Left lung (tissue), 10 donors: ENCODE measurements around the gene WDR88. TPM values are rescaled to one million over a fixed set of nuclear protein-coding genes. Genes with fewer than 3 reads are reported as not detected.

Experiments
- ATAC-seq: fragments of 200-7000 bp; cut with Tn5 transposase; one replicate; pipeline ENCODE4 v1.9.1; 2020; ENCODE audit warnings: moderate library complexity
- DNase-seq, 4 donors: peaks; one replicate each; pipeline ENCODE4 v3.0.0-alpha.2; 2013 to 2020
- H3K27ac ChIP-seq, 2 donors: fragments of 200-600 bp; sonication (generic) in 1 of 2; one replicate each; pipeline versions ENCODE4 v1.5.0 to v1.8.0; 2020 to 2021
- H3K27me3 ChIP-seq, 2 donors: fragments of 200-600 bp; sonication (generic) in 1 of 2; one replicate each; pipeline versions ENCODE4 v1.5.0 to v1.8.0; 2020 to 2021
- H3K36me3 ChIP-seq, 2 donors: fragments of 200-600 bp; sonication (generic) in 1 of 2; one replicate each; pipeline versions ENCODE4 v1.5.0 to v1.8.0; 2020 to 2021
- H3K4me1 ChIP-seq, 2 donors: fragments of 200-600 bp; one replicate each; pipeline ENCODE4 v1.8.0; 2021
- H3K4me3 ChIP-seq, 2 donors: fragments of 200-600 bp; sonication (generic) in 1 of 2; one replicate each; pipeline versions ENCODE4 v1.5.0 to v1.8.0; 2020 to 2021; ENCODE audit warnings: mild to moderate bottlenecking in 1 of 2
- H3K9me3 ChIP-seq, 2 donors: fragments of 200-600 bp; sonication (generic) in 1 of 2; one replicate each; pipeline versions ENCODE4 v1.5.0 to v1.8.0; 2020 to 2021
- CTCF ChIP-seq, 2 donors: fragments of 200-600 bp; sonication (generic) in 1 of 2; IDR thresholded peaks; one replicate each; pipeline versions ENCODE4 v1.5.0 to v1.8.0; 2021; ENCODE audit warnings: antibody characterized with exemption in 2 of 2
- intact Hi-C, 2 donors: fragments of 100-400 bp; cut with DNase I; formaldehyde crosslinking; loops; one replicate each; pipeline versions ENCODE4 v1.11.2 to v1.14.2; 2022
- polyA plus RNA-seq, 6 donors: library from polyadenylated mRNA; unstranded; fragments of 120-200 nt; gene quantifications; one replicate each; pipeline ENCODE4 v1.2.1, GENCODE V29; 2013; ENCODE audit not compliant: insufficient read length in 6 of 6
- total RNA-seq, 2 donors: library from RNA; stranded (reverse); fragmentation: NEBNext Ultra II Directional; extraction: Animal tissue kit (Norgen Biotek cat#: 25700); gene quantifications; one replicate each; pipeline ENCODE4 v1.2.1, GENCODE V29; 2021
- donor health status: DM: no; HTN: yes; CAD: no.
- donor health status: DM: no; HTN: no; CAD: no.

The WDR88 gene
- total and polyA plus RNA-seq, 8 donors = 1.2 to 1.9 (median 1.5) TPM; not detected in 2

GRCh38 chr19:33093420-33094210 is 38.3 kb upstream of the WDR88 start:
- peaks cover 0 to 100% of the 10 kb centered on the region in 2 donors for H3K36me3 ChIP-seq
- no peak for ATAC-seq
- intact Hi-C loops = no loop called here

DNA sequence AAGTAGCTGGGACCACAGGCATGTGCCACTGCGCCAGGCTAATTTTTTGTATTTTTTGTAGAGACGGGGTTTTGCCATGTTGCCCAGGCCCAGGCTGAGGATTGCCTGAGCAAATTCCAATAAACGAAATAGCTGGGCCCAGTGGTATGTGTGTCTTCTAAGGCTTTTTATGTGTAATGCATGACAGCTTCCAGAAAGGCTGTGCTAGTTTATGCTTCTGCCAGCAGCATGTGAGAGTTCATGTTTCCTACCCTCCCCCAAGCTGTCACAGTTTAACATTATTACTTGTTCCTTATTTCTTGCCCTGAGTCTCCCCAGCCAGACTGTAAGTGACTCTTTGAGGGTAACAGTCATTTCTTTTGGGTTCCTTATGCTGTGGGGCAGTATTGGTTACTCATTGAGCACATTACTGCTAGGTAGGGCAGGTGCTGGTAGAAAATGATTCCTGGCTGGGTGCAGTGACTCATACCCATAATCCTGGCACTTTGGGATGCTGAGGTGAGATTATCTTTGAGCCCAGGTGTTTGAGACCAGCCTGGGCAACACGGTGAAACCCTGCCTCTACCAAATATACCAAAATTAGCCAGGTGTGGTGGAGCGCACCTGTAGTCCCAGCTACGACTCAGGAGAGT is 37.4 kb upstream of the WDR88 start:
- no peak overlapping the region for H3K4me3 ChIP-seq
- H3K27ac ChIP-seq = no peak overlapping the region
- DNase-seq (no peak), ATAC-seq (no peak)
- intact Hi-C loops = no loop called here
- no peak for TF ChIP-seq CTCF (IDR thresholded peaks at IDR 0.05)
- no peaks in the 10 kb centered on the region for H3K4me1 ChIP-seq
- no peaks in the 10 kb centered on the region for H3K9me3 ChIP-seq
- H3K36me3 ChIP-seq = peaks cover 0 to 97% of the 10 kb centered on the region in 2 donors
- H3K27me3 ChIP-seq = no peaks in the 10 kb centered on the region

More at GRCh38 chr19:33093420-33094210, 38.3 kb upstream of the WDR88 start:
- no peaks in the 10 kb centered on the region for H3K27me3 ChIP-seq
- DNase-seq = no peak
- H3K4me3 ChIP-seq = no peak overlapping the region
- TF ChIP-seq CTCF (IDR thresholded peaks at IDR 0.05) = no peak
- no peaks in the 10 kb centered on the region for H3K4me1 ChIP-seq
- no peaks in the 10 kb centered on the region for H3K9me3 ChIP-seq
- no peak overlapping the region for H3K27ac ChIP-seq

GRCh38 chr19:33096005-33096404 is 35.9 kb upstream of the WDR88 start:
- DNase-seq = no peak
- H3K27me3 ChIP-seq = no peaks in the 10 kb centered on the region
- no peak for ATAC-seq
- no peak for TF ChIP-seq CTCF (IDR thresholded peaks at IDR 0.05)
- H3K27ac ChIP-seq = no peak overlapping the region
- intact Hi-C loops = no loop called here
- H3K36me3 ChIP-seq = peaks cover 0 to 97% of the 10 kb centered on the region in 2 donors
- H3K4me1 ChIP-seq = no peaks in the 10 kb centered on the region
- no peak overlapping the region for H3K4me3 ChIP-seq
- no peaks in the 10 kb centered on the region for H3K9me3 ChIP-seq

DNA sequence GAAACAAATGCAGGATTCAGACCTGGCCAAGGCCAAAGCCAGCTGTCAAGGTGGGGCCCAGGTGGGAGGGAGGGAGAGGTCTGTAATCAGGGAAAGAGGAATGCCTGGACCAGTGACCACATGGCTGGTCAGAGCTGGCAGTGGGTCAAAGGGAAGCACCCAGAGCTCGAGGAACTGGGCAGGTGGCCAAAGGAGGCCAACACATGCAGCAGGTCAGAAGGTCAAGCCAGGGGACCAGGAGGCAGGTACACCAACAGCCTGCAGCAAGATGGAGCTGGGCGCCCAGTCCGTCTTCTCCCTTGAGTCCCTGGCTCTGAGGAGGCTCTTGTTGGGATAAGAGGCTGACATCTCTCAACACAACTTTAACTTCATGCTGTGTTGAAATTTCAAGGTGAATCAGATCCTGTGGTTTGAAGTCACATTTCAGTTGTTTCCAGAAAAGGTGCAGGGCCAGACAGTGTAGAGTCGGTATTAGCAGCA is 33.8 kb upstream of the WDR88 start:
- no peaks in the 10 kb centered on the region for H3K27me3 ChIP-seq
- intact Hi-C loops = no loop called here
- peaks cover 0 to 97% of the 10 kb centered on the region in 2 donors for H3K36me3 ChIP-seq
- no peaks in the 10 kb centered on the region for H3K4me1 ChIP-seq
- DNase-seq = no peak
- ATAC-seq = no peak
- no peak overlapping the region for H3K4me3 ChIP-seq
- H3K27ac ChIP-seq = no peak overlapping the region
- H3K9me3 ChIP-seq = no peaks in the 10 kb centered on the region
- TF ChIP-seq CTCF (IDR thresholded peaks at IDR 0.05) = no peak
